HG02981 (cell line): Measurements from ENCODE around the gene SULT1A2.
"Not testable (repeated sequence)": the region's sequence is repeated elsewhere in the genome, so short reads cannot be mapped to it uniquely, and the experiment has no call there.

Experiments used
- ATAC-seq: cut with Tn5 transposase; IDR thresholded peaks from one replicate; pipeline ENCODE4 v1.9.1; 2021; ENCODE audit warnings: mild to moderate bottlenecking, moderate library complexity; ENCODE audit not compliant: unreplicated experiment

Gene SULT1A2

DNA sequence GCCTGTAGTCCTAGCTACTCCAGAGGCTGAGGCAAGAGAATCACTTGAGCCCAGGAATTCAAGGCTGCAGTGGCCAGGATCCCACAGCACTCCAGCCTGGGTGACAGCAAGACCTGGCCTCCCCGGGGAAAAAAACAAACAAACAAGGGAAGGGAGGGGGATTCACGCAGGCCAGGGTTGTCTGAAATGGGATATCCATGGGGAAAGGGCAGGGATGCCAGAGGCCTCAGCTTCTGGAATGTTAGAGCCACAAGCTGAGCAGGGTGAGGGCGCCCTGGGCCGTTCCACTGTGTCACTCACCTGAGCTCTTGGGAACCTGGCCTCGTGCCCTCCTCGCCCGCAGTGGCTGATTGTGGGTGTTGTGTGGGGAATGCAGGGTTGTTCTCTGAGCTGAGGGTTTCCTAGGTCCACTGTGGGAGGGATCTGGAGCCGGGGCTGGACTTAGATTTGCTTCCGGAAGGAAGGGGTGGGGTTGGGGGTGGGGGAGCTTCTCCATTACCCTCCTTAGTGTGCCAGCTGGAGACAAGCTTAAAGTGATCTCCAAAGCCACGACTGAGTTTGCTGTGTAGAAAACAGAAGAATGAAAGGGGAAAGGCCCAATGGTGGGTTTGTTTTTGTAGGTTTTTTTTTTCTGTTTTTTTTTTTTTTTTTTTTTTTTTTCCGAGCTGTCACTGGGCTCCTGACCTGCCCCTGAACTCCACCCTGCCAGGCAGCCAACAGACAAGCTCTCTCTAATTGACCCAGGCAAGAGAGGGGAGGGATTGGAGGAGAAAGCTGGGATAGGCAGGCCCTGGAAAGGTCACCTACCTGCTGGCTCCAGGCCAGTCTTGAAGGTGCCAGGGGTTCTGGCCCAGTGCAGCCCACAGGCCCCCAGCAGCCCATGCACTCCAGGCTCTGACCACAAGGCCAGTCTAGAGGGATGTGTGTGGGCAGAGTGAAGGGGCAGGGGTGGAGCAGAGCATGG, 13.1 kb upstream of the SULT1A2 start, which contains the start of gene SULT1A1:
TSS of gene SULT1A1 (minus strand) at position 414 of the 964 bp plus-strand sequence. CDS start 1,189 bp downstream, outside the sequence.
- ATAC-seq = no peak

DNA sequence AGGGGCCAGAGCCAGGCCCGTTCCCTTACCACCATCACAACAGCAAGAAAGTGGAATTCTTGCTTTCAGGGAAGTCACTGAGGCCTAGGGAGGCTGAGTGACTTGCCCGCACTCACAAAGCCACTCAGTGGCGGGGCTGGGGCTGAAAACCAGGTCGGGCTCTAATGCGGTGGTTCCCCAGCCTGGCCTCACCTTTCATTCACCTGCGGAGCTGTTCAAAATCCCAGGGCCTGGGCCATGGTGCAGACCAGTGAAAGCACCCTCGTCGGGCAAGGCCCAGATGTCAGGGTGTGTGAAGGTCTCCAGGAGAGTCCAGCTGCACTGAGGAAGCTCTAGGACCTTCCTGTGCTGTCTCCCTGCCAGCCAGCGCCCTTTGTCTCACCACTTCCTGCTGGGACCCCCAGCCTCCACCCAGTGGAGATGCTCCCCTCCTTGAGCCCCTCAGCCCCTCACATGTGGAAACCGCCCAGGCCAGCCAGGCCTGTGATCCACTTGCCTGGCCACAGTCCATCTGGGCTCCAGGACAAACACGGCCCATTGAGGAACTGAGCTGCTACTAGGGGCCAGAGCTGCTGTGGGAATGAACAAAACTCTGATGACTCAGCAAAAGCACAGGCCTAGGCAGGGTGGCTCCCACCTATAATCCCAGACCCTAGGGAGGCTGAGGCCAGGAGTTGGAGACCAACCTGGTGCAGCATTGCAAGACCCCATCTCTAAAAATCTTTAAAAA, 12.2 kb upstream of the SULT1A2 start:
- not testable (repeated sequence) for ATAC-seq

GRCh38 chr16:28608496-28608808, 11.6 kb upstream of the SULT1A2 start:
- not testable (repeated sequence) for ATAC-seq

DNA sequence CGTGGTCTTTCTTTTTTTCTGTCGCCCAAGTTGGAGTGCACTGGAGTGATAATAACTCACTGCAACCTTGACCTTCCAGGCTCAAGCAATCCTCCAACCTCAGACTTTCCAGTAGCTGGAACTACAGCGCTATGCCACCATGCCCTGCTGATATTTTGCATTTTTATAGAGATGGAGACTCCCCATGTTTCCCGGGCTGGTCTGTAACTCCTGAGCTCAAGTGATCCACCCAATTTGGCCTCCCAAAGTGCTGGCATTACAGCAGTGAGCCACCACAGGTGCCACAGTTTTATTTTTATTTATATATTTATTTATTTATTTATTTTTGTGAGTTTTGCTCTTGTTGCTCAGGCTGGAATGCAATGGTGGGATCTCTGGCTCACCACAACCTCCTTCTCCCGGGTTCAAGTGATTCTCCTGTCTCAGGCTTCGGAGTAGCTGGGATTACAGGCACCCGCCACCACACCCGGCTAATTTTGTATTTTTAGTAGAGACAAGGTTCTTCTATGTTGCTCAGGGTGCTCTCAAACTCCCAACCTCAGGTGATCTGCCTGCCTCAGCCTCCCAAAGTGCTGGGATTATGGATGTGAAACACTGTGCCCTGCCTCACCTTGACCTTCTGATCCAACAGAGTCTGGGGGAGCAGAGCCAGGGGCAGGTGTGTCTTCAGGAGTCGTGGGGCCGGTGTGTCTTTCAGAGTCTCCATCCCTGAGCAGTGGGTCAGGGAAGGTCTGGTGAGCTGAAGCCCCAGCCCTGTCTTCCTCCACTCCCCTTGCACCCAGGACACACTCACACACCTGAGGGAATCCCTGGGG, 11.0 kb upstream of the SULT1A2 start:
- ATAC-seq = not testable (repeated sequence)

GRCh38 chr16:28607116-28607623, 10.3 kb upstream of the SULT1A2 start:
- ATAC-seq = no peak

- no peak for ATAC-seq
These were observed 9.7 kb upstream of the SULT1A2 start for GRCh38 chr16:28606291-28607115.

DNA sequence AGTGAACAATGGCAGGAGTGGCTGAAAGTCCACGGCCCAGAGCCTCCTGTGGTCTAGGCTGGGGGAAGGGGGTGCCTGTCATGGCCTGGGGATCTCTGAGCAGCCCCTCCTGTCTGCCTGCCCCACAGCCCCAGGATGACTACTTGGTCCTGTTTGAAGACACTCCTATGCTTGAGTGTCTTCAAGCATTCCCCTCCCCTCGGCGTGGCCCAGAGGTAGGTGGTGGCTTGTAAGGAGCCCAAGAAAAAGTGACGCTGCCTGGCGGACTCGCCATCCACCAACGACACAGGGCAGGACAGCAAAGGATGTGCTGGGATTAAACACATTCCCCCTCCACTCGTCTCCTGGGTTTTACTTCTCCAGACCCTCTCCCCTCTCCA, 7.3 kb upstream of the SULT1A2 start:
- no peak for ATAC-seq

GRCh38 chr16:28603381-28604185, 6.7 kb upstream of the SULT1A2 start:
- ATAC-seq = no peak

DNA sequence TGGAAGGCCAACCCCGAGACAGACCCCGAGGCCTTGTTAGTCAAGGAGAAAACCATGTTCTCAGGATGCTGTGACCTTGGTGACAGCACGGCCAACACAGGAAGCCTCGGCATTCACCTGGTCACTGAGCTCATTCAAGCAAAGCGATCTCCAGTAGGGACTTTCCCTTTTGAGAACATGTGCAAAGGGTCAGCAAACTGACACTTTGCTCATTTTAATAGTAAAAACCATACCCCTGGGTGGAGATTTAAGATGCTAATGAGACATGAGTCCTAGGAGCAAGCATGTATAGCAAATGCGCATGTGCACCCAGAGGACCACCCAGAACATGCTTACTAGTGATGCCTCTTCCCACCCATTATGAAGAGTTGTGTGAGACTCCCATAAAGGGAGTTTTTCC, 5.7 kb upstream of the SULT1A2 start:
- no peak for ATAC-seq

DNA sequence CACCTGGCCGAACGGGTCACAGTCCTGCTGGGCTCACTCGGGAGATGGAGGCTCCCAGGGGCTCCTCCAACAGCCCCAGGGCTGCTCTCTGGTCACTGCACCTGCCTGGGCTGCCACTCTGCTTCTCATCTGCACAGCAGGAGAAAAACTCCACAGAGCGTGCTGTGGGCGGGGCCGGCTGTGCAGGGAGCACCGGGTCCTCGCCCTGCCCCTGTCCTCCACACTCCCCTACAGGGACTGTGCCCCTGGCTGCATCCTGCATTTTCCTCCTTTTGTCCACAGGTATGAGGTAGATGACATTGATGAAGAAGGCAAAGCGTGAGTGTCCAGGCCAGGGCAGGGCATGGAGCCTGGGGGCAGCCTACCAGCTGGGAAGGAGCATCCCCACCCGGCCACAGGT, 5.2 kb upstream of the SULT1A2 start:
- not testable (repeated sequence) for ATAC-seq

GRCh38 chr16:28601589-28601988, 4.7 kb upstream of the SULT1A2 start:
- ATAC-seq = not testable (repeated sequence)

GRCh38 chr16:28600965-28601364, 4.1 kb upstream of the SULT1A2 start:
- ATAC-seq = not testable (repeated sequence)

DNA sequence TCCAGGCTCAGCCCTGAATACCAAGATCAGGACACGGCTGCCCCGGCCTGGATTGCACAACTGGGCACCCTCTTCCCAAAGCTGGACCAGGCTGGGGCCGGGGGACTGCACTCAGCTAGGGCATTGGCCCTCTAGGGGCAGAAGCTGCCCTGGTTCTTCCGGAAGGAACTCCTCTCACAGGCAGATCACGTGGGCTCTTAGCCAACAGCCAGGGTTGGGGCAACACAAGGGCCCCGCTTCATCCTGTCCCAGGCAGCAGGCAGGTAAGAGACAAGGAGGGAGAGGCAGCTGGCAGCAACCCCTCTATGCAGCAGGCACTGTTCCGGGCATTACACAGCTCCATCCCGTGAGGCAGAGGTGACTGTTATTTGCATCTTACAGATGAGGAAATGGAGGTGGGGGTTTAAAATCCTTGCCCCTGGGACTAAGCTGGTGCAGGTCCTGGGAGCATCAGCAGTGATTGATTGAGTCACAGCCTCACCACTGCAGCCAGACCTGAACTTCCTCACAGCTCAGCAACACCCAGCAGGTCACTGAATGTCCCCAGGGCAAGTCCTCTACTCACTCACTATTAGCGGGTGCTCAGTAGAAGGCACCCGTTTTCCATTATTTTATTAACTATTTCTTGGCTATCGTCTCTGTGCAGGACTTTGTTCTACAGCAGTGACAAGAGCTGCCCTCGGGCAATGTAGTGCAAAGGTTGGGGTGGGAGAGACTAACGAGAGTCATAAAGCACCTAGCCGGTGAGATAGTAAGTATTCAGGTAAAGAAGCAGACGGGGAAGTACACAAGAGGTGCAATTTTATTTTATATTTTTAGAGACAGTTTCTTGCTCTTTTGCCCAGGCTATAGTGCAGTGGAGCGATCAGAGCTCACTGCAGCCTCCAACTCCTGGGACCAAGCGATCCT, 2.8 kb upstream of the SULT1A2 start:
- ATAC-seq = peak; percentile 58

DNA sequence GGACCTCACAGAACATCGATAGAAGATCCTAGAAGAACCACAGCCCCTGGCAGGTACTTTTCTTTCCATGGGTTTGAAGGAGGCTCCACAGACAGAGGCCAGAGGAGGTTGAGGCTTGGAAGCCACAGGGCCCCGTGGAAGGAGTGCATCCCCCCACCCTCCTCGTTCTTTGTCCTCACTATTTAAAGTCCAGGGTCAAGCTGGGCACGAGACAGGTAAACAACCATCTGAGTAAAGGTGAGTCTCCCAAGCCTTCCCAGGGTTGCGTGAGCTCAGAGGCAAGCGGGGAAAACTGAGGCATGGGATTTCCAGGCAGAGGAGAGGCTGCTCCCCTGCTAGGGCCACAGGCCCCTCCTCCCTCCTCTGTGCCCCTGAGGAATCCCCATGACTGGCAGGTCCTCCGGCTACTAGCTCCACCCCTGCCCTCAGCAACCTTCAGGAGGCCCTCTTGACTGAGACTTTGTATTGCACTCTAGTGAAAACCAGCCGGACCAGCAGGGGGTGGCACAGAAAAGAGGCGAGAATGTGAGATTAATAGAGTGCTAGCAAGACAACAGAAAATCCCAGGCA, 927 bp upstream of the SULT1A2 start:
- ATAC-seq = no peak

GRCh38 chr16:28596115-28596630, 677 bp downstream of the SULT1A2 start:
- ATAC-seq = no peak

GRCh38 chr16:28595451-28595850, 1.4 kb downstream of the SULT1A2 start:
- not testable (repeated sequence) for ATAC-seq

DNA sequence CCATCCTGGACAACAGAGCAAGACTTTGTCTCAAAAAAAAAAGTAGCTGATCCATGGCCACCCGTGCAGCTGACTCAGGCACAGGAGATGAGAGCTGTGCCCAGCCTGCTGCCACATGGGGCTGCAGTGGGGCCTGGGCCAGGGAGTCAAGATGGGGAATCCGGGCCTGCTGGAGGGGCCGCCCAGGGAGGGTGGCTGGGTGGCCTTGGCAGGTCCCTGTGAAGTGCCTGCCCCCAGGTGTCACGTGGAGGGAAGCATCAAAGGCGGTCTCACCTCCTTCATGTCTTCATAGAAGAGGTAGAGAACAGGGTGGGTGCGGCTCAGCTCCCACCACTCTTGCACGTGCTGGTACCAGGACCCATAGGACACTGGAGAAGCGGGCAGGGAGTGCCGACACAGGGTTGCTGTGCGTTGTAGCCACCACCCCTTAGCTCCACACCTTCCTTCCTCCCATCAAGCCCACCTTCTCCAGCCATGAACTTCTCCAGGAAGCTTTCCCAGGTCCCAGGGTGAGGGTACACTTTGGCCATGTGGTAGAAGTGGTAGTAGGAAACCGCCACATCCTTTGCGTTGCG, 3.8 kb downstream of the SULT1A2 start:
- no peak for ATAC-seq
